ENCODE results near the gene MANSC4.

MANSC4 gene

DNA sequence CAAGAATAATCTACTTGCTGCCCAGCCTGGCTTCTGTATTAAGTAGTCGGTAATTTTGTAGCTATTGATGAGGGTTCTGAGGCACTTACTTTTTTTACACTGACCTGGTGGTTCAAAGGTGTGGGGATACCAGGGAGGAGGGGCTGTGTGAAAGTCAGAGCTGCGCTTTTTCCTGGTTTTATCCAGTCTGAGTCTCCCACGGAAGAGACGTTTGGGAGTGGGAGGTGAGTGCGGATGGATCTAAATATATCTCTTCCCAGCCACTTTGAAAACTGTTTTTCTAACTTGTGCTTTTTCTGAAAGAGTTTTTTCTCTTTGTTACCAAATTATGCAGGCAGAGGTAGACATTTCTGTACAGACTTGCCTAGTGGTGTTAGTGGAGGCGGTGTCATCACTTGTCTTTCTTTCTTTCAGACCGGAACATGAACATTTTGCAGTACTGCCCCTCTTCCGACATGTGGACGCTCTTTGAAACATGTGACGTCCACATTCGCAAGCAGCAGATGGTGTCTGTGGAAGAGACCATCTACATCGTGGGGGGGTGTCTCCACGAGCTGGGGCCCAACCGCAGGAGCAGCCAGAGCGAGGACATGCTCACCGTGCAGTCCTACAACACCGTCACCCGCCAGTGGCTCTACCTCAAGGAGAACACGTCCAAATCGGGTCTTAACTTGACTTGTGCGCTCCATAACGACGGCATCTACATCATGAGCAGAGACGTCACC, 17.4 kb upstream of the MANSC4 start:
- DNase-seq, result no peak

GRCh38 chr12:27796128-27796527, 16.1 kb upstream of the MANSC4 start:
- no peak for DNase-seq

DNA sequence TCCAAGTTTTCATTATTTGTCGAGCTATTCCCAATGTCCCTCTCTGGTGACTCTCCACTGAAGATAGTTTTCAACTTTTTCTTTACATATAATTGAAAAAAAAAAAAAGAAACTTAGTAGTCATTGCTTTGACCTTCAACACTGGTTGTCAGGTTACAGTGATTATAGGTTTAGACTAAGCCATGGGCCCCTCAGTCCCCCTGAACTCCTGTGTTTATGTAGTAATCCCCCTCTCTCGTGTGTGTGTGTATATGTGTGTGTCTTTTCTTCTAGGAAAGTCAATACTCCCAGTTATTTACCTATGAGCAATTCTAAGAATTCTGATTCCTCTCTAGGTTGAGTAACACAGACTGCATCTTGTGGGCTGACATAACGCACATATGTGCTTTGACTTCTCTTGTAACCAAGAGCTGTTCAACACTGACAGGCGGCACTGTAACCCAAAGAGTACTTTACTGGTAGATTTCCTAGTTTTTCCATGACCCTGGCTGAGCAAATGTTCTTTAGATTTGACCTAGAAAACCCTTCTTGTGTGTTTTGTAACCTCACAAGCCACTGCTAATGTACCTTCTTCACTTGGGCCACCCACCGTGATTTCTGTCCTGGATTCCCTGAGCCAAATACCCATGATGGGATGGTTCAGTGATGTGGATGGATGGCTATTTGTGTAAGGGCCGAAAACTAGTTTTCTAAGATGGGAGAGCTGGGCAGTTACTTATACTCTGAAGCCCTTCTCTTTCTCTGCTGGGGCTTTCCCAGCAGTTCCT, 15.0 kb upstream of the MANSC4 start:
- no peak for DNase-seq

- DNase-seq, result no peak
Observed at GRCh38 chr12:27790179-27790578, 10.1 kb upstream of the MANSC4 start.

GRCh38 chr12:27787559-27787958, 7.5 kb upstream of the MANSC4 start:
- DNase-seq, result no peak

GRCh38 chr12:27785882-27786570, 6.0 kb upstream of the MANSC4 start:
- DNase-seq, result peak; percentile 67

DNA sequence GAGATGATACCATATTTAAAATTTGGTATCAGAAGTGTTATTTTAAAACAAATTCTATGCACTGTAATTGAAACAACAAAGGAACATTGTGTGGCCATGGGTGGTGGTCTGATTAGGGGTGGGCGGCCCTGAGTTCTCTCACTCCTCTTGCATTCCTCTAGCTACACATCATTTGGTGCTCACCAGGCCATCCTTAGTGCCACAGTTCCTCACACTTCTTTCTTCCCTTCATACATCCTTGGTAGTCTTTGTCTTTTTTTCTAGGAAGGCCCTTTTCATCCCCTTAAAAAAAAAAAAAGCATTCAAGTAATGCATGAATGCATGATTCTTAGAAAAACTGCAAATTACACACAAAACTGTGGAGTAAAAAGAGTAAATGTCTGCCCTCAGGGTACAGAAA, 2.4 kb upstream of the MANSC4 start:
- DNase-seq, result no peak

DNA sequence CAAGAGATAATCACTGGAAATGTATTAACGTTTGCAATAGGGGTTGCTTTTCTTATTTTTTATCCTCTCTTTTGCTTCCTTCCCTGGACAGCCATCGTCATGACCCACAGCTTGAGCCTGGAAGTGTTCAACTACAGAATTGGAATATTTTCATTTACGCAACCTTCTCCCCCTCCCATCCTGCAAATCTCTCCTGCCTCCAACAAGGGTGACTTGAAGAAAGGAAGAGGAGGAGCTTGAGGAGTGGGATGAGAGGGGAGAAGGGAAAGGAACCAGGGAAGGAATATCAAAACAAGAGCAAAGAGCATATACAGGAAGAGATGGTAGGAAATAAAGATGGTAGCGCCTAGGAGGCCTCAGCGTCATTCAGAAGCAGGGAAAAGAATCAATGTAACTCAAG, 1.6 kb upstream of the MANSC4 start:
- DNase-seq, result no peak

GRCh38 chr12:27780612-27781408, 774 bp upstream of the MANSC4 start:
- DNase-seq, result peak; percentile 16

GRCh38 chr12:27779416-27779919, 568 bp downstream of the MANSC4 start:
- DNase-seq, result no peak

GRCh38 chr12:27778206-27778605, 1.8 kb downstream of the MANSC4 start:
- no peak for DNase-seq

DNA sequence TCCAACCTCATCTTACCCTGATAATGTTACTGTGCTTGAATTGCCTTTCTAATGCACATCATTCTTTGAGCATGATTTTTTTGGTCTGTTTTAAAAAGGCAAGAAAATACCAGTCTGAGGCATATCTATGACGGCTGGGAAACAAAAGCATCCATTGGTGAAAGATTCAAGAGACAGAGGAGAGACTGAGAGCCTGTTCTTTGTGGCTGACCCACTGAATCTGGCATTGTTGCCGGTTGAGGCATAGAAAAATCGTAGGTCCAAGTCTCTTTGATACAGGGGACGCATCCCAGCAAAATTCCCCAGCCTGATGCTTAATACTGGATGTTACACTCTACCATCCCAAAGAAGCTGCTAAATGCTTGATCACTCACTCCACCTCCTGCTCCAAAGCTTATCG, 2.9 kb downstream of the MANSC4 start:
- DNase-seq, result no peak

GRCh38 chr12:27772328-27773049, 7.5 kb downstream of the MANSC4 start:
- no peak for DNase-seq

DNA sequence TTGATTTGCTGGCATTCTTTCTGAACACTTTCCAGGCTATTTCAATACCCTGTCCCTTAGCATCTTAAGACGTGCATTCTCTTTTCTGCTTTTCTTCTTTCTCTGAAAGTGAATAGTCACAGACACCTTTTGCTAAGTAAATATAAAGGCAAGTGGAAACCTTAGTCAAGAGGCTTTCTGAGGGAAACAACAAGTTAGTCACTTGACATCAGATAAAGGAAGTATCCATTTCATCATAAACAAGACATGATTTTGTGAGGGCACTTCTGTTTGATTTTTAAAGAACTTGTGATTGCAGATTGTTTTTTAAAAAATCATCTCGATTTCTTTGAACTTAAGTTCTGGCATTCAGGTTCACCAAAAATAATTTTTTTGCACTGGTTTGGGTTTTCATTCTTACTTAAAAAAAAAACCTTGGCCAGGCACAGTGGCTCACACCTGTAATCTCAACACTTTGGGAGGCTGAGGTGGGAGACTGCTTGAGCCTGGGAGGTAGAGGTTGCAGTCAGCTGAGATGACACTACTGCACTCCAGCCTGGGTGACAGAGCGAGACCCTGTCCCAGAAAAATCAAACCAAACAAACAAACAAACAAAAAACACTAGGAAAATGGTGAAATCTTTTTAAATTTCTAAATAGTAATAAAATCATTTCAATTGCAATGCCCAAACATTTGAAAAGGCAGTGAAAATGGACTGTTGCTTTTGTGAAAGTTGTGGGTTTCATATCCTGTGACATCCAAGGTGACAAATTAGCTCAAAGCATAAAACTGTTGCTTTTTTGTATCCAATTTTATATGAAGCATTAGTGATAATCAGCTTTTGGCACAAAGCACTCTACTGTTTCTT, 8.3 kb downstream of the MANSC4 start:
- no peak for DNase-seq

GRCh38 chr12:27769142-27769673, 10.8 kb downstream of the MANSC4 start:
- no peak for DNase-seq

DNA sequence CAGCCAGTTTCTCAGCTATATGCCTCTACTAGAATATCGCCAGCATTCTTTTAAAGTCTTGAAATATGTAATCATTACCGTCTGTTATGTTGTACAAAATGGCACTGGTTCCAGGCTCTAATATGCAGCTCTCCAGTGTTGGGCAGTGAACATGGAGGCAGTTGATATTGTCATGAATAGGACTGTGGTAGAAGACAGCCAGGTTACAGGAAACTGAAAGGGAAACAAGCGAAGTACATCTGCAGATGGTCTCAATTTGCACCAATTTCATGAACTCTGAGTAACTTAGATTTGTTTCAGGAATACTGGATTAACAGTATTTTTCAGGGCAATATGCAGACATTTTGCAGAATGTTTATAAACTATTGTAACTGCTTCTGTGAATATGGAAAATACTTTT, 13.4 kb downstream of the MANSC4 start:
- no peak for DNase-seq

DNA sequence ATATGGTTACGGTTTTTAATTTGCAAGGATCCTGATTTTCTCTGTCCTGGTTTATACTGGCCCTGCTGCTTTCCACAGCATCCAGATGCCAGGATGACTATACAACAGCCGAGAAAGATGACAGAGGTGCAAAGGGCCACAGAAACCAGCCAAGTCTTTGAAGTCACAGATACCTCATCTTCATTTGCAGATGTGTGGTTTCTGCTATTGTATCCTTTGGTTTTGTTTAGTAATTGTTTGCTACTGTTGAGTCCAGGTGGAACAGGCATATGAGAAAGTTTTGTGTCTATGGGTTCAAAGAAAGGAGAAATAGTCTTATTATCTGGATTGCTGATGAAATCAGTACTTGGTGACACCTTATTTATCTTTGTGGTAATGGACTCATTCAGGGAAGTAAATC, 17.3 kb downstream of the MANSC4 start:
- peak; percentile 64 for DNase-seq

DNA sequence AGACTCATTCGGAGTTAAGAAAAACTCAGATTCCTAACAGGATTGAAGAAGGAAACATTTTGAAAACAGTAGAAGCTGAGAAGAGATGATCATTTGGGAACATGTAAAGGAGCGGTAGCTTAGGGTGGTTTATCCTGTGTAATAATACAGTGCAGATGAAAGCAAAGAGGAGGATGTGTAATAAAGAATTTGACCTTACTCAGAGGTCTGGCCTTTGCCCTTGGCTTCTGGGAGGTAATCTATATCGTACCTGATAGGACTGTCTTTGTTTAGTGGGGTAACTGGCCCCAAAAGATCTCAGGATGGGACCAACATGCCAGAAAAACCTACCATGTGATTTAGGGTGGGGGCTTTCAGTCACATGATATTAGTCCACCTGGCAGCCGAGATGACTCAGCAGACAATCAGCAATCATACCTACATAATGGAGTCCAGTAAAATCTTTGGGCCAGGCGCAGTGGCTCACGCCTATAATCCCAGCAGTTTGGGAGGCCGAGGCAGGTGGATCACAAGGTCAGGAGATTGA, 23.3 kb downstream of the MANSC4 start:
- no peak for DNase-seq

GRCh38 chr12:27754795-27755194, 25.2 kb downstream of the MANSC4 start:
- no peak for DNase-seq

- no peak for DNase-seq
Observed at GRCh38 chr12:27751386-27752047, 28.5 kb downstream of the MANSC4 start.

All from activated CD4-positive, alpha-beta T cell treated with anti-CD3 and anti-CD28 coated beads, Interleukin-2, amount 50 U/mL, for 16 hours (primary cell).